ENCODE data around the gene GALK2.

DNA sequence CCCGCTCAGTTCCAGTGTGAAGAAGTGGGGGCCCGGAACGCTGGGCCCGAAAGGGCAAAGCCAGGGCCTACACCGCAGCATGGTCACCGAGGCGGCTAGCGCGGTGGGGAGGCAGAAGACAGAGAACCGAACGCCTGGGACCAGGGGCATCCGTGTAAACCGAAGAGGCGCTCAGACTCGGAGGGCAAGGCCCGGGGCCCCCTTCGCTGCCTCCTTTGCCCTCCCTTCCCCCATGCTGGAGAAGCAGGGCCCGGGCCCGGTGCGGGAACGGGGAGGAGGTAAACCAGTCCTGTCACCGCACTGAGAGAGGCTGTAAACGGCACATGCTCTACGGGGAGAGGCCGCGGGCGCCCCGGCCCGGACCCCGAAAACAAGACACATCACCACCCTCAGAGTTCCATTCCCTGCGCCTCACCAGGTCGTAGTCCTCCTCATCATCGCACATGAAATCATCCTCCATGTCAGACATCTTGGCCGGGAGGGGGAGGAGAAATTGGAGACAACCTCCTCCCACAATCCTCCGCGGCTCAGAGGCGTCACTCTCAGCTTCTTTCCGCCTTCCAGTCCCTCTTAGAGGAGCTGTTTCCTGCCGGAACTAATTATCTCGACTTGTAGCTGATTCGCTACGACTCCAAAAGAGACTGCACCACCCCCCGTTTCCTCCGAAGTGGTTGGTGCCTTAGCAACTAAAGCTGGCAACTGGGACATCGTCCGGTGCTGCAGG lies 14.8 kb upstream of the GALK2 start, which contains the start of gene COPS2:
- TF ChIP-seq CTCF (conservative IDR thresholded peaks at IDR 0.05; ENCODE audit: low read length) (no peak), EZH2phosphoT487 (IDR thresholded peaks at IDR 0.05; ENCODE audit: borderline replicate concordance, low read depth, low read length) (no peak)

Measured in OCI-LY7 (cell line).